HCT116 (cell line): ENCODE results near the gene OR14A16.

Experiments
- ATF3 ChIP-seq: IDR thresholded peaks from 2 replicates; pipeline ENCODE4 v1.6.1; 2012
- CTCF ChIP-seq, 3 experiments: fragments of 200-600 bp in 1 of 3; sonication (generic) in 1 of 3; IDR thresholded peaks in 2 of 3; conservative IDR thresholded peaks in 1 of 3; 2 replicates each; pipeline ENCODE4 v1.5.1; 2012 to 2017; ENCODE audit warnings: low read depth in 2 of 3, low read length in 2 of 3, antibody characterized with exemption in 1 of 3, borderline replicate concordance in 1 of 3, control low read depth in 1 of 3, mild to moderate bottlenecking in 1 of 3, mixed read lengths in 1 of 3, mixed run types in 1 of 3, moderate library complexity in 1 of 3; ENCODE audit not compliant: insufficient read depth in 1 of 3
- EGR1 ChIP-seq: IDR thresholded peaks from 2 replicates; pipeline ENCODE4 v1.6.1; 2012; ENCODE audit warnings: low read depth
- EZH2 ChIP-seq: fragments of 200-600 bp; sonication (generic); IDR thresholded peaks from 2 replicates; pipeline ENCODE4 v1.6.1; 2017; ENCODE audit warnings: antibody characterized with exemption, mixed run types
- EZH2phosphoT487 ChIP-seq: fragments of 200-600 bp; IDR thresholded peaks from 2 replicates; pipeline ENCODE4 v1.6.1; 2018; ENCODE audit warnings: antibody characterized with exemption, borderline replicate concordance
- FOSL1 ChIP-seq: IDR thresholded peaks from 2 replicates; pipeline ENCODE4 v1.6.1; 2012; ENCODE audit warnings: low read depth
- MAX ChIP-seq: IDR thresholded peaks from 2 replicates; pipeline ENCODE4 v1.6.1; 2012
- POLR2A ChIP-seq: IDR thresholded peaks from 2 replicates; pipeline ENCODE4 v1.7.0; 2011; ENCODE audit warnings: borderline replicate concordance; ENCODE audit not compliant: insufficient read depth, insufficient read length; ENCODE audit errors: extremely low read depth
- POLR2AphosphoS5 ChIP-seq: IDR thresholded peaks from 2 replicates; pipeline ENCODE4 v1.6.1; 2011; ENCODE audit warnings: mild to moderate bottlenecking, low read depth, low read length, moderate library complexity
- RAD21 ChIP-seq: IDR thresholded peaks from 2 replicates; pipeline ENCODE4 v1.6.1; 2012; ENCODE audit warnings: low read depth, mild to moderate bottlenecking
- SP1 ChIP-seq: IDR thresholded peaks from 2 replicates; pipeline ENCODE4 v1.6.1; 2012; ENCODE audit warnings: low read depth
- SRF ChIP-seq: IDR thresholded peaks from 2 replicates; pipeline ENCODE4 v1.6.1; 2012; ENCODE audit warnings: low read depth
- ZNF274 ChIP-seq: fragments of 200-500 bp; sonication (Bioruptor generic); IDR thresholded peaks from 2 replicates; pipeline ENCODE4 v1.6.1; 2014; ENCODE audit warnings: mild to moderate bottlenecking, low read depth, low read length, inconsistent platforms

- TF ChIP-seq POLR2A (no peak), EZH2 (no peak), CTCF (IDR thresholded peaks at IDR 0.05 in 2 of 3, conservative IDR thresholded peaks at IDR 0.05 in 1 of 3; ENCODE audit: borderline replicate concordance in 1 of 3, insufficient read depth in 1 of 3, low read depth in 2 of 3, low read length in 2 of 3) (no peak), RAD21 (no peak), FOSL1 (no peak), ZNF274 (no peak), EZH2phosphoT487 (no peak), POLR2AphosphoS5 (no peak), ATF3 (no peak), SRF (no peak), MAX (no peak), EGR1 (no peak), SP1 (no peak)
These were observed 25.7 kb upstream of the OR14A16 start for GRCh38 chr1:247849616-247850015.
